SK-N-SH treated with all-trans-retinoic acid at 6 μM for 48 hours (cell line): ENCODE data around the gene FAM50A.

ENCODE experiments used
- ATAC-seq: fragments of 200-7000 bp; cut with Tn5 transposase; 3 replicates; pipeline ENCODE4 v1.9.1; 2020; ENCODE audit warnings: mild to moderate bottlenecking, moderate library complexity
- ESRRG ChIP-seq: fragments of 250-450 bp; sonication (Bioruptor Pico); IDR thresholded peaks from 2 replicates; pipeline ENCODE4 v1.6.1; 2021; ENCODE audit warnings: mild to moderate bottlenecking
- GLIS3 ChIP-seq: fragments of 250-450 bp; sonication (Bioruptor Pico); IDR thresholded peaks from 2 replicates; pipeline ENCODE4 v1.5.0; 2020; ENCODE audit warnings: mild to moderate bottlenecking, moderate library complexity
- ISL1 ChIP-seq: fragments of 250-450 bp; sonication (Bioruptor Pico); IDR thresholded peaks from 2 replicates; pipeline ENCODE4 v2.1.2; 2022; ENCODE audit warnings: mild to moderate bottlenecking, moderate library complexity
- OSR1 ChIP-seq: fragments of 250-450 bp; sonication (Bioruptor Pico); IDR thresholded peaks from 2 replicates; pipeline ENCODE4 v1.8.0; 2022; ENCODE audit warnings: moderate library complexity, mild to moderate bottlenecking, inconsistent platforms
- SNAI2 ChIP-seq: fragments of 250-450 bp; sonication (Bioruptor Pico); IDR thresholded peaks from 2 replicates; pipeline ENCODE4 v1.5.0; 2020; ENCODE audit warnings: mild to moderate bottlenecking, moderate library complexity
- TOX ChIP-seq: fragments of 250-450 bp; sonication (Bioruptor Pico); IDR thresholded peaks from 2 replicates; pipeline ENCODE4 v1.8.0; 2021; ENCODE audit warnings: mild to moderate bottlenecking, moderate library complexity, borderline replicate concordance
- ZFP30 ChIP-seq: fragments of 450-650 bp; formaldehyde crosslinking; IDR thresholded peaks from 2 replicates; pipeline ENCODE4 v1.5.0; 2022; ENCODE audit warnings: mild to moderate bottlenecking, moderate library complexity
- ZNF565 ChIP-seq: fragments of 450-650 bp; formaldehyde crosslinking; conservative IDR thresholded peaks from 2 replicates; pipeline ENCODE4 v1.5.0; 2020; ENCODE audit warnings: low read depth, mild to moderate bottlenecking, moderate library complexity
- ZNF8 ChIP-seq: fragments of 450-650 bp; formaldehyde crosslinking; IDR thresholded peaks from 2 replicates; pipeline ENCODE4 v1.5.0; 2020; ENCODE audit warnings: mild to moderate bottlenecking, moderate library complexity
- TF ChIP-seq, protein P1 (sequence below): fragments of 250-450 bp; sonication (Bioruptor Pico); IDR thresholded peaks from 2 replicates; pipeline ENCODE4 v1.8.0; 2020; ENCODE audit warnings: mild to moderate bottlenecking, moderate library complexity, borderline replicate concordance
- TF ChIP-seq, protein P2 (sequence below): fragments of 250-450 bp; sonication (Bioruptor Pico); IDR thresholded peaks from 2 replicates; pipeline ENCODE4 v1.5.1; 2020; ENCODE audit warnings: low read depth, mild to moderate bottlenecking, moderate library complexity
- TF ChIP-seq, protein P3 (sequence below): fragments of 250-450 bp; sonication (Bioruptor Pico); IDR thresholded peaks from 2 replicates; pipeline ENCODE4 v1.5.1; 2021; ENCODE audit warnings: mild to moderate bottlenecking, moderate library complexity
- TF ChIP-seq, protein P4 (sequence below): fragments of 250-450 bp; sonication (Bioruptor Pico); IDR thresholded peaks from 2 replicates; pipeline ENCODE4 v1.5.0; 2020; ENCODE audit warnings: mild to moderate bottlenecking, moderate library complexity

FAM50A gene

GRCh38 chrX:154397888-154398667 is 45.9 kb upstream of the FAM50A start, which contains the start of gene RPL10:
RPL10 (plus strand) TSS chrX:154398377; CDS start chrX:154398520, 143 bp downstream.
- ATAC-seq = peak; percentile 56
- TF ChIP-seq, protein P1, sequence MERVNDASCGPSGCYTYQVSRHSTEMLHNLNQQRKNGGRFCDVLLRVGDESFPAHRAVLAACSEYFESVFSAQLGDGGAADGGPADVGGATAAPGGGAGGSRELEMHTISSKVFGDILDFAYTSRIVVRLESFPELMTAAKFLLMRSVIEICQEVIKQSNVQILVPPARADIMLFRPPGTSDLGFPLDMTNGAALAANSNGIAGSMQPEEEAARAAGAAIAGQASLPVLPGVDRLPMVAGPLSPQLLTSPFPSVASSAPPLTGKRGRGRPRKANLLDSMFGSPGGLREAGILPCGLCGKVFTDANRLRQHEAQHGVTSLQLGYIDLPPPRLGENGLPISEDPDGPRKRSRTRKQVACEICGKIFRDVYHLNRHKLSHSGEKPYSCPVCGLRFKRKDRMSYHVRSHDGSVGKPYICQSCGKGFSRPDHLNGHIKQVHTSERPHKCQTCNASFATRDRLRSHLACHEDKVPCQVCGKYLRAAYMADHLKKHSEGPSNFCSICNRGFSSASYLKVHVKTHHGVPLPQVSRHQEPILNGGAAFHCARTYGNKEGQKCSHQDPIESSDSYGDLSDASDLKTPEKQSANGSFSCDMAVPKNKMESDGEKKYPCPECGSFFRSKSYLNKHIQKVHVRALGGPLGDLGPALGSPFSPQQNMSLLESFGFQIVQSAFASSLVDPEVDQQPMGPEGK (CRISPR knock-in tag) = 0 out of 2 replicates have a peak, but pooled peaks have one; percentile 16
- TF ChIP-seq ZFP30 (CRISPR knock-in tag) = no peak
- TF ChIP-seq, protein P2, sequence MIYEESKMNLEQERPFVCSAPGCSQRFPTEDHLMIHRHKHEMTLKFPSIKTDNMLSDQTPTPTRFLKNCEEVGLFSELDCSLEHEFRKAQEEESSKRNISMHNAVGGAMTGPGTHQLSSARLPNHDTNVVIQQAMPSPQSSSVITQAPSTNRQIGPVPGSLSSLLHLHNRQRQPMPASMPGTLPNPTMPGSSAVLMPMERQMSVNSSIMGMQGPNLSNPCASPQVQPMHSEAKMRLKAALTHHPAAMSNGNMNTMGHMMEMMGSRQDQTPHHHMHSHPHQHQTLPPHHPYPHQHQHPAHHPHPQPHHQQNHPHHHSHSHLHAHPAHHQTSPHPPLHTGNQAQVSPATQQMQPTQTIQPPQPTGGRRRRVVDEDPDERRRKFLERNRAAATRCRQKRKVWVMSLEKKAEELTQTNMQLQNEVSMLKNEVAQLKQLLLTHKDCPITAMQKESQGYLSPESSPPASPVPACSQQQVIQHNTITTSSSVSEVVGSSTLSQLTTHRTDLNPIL (CRISPR knock-in tag) = peak; percentile 42; the same call in 1 of the 2 replicates

- TF ChIP-seq, protein P3, sequence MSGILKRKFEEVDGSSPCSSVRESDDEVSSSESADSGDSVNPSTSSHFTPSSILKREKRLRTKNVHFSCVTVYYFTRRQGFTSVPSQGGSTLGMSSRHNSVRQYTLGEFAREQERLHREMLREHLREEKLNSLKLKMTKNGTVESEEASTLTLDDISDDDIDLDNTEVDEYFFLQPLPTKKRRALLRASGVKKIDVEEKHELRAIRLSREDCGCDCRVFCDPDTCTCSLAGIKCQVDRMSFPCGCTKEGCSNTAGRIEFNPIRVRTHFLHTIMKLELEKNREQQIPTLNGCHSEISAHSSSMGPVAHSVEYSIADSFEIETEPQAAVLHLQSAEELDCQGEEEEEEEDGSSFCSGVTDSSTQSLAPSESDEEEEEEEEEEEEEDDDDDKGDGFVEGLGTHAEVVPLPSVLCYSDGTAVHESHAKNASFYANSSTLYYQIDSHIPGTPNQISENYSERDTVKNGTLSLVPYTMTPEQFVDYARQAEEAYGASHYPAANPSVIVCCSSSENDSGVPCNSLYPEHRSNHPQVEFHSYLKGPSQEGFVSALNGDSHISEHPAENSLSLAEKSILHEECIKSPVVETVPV (CRISPR knock-in tag) = no peak
- TF ChIP-seq, protein P1 (CRISPR knock-in tag) = no peak
- TF ChIP-seq, protein P4, sequence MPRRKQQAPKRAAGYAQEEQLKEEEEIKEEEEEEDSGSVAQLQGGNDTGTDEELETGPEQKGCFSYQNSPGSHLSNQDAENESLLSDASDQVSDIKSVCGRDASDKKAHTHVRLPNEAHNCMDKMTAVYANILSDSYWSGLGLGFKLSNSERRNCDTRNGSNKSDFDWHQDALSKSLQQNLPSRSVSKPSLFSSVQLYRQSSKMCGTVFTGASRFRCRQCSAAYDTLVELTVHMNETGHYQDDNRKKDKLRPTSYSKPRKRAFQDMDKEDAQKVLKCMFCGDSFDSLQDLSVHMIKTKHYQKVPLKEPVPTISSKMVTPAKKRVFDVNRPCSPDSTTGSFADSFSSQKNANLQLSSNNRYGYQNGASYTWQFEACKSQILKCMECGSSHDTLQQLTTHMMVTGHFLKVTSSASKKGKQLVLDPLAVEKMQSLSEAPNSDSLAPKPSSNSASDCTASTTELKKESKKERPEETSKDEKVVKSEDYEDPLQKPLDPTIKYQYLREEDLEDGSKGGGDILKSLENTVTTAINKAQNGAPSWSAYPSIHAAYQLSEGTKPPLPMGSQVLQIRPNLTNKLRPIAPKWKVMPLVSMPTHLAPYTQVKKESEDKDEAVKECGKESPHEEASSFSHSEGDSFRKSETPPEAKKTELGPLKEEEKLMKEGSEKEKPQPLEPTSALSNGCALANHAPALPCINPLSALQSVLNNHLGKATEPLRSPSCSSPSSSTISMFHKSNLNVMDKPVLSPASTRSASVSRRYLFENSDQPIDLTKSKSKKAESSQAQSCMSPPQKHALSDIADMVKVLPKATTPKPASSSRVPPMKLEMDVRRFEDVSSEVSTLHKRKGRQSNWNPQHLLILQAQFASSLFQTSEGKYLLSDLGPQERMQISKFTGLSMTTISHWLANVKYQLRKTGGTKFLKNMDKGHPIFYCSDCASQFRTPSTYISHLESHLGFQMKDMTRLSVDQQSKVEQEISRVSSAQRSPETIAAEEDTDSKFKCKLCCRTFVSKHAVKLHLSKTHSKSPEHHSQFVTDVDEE = no peak
- TF ChIP-seq SNAI2 (CRISPR knock-in tag) = no peak
- TF ChIP-seq, protein P2 (CRISPR knock-in tag) = no peak
- peak; percentile 21 for ATAC-seq
Observed at GRCh38 chrX:154398668-154399526, 45.0 kb upstream of the FAM50A start.

DNA sequence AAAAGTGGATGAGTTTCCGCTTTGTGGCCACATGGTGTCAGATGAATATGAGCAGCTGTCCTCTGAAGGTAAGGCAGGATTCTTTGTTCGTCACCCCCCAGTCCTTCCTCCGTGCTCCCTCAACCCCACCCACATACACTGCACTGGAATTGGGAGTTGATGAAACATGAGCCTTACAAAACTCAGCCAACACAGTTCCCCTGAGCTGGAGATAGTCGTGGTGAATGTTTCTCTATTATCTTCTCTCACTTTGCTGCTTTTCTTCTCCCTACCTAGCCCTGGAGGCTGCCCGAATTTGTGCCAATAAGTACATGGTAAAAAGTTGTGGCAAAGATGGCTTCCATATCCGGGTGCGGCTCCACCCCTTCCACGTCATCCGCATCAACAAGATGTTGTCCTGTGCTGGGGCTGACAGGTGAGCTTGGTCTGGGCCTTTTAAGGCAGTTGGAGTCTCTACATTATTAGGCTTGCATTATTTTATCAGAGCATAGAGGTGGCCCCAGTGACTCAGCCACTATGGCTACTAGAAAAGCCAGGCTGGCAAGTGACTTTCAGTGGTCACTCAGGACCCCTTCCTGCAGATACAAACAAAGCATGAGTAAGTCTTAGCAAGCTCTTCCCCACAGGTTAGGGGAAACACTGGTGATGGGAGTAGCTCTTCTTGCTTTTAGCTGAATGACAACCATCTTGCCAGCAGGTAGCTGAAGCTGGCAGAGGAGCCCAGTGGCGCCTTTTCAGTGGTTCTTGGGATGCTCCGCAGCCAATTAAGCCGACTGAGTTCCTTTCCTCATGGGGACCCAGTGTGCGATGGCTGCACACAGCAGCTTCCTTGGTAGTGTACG is 44.2 kb upstream of the FAM50A start:
- no peak for ATAC-seq
- TF ChIP-seq ZFP30 (CRISPR knock-in tag) = no peak
- no peak for TF ChIP-seq GLIS3 (CRISPR knock-in tag)
- no peak for TF ChIP-seq TOX
- TF ChIP-seq, protein P4 = no peak
- no peak for TF ChIP-seq SNAI2 (CRISPR knock-in tag)
- no peak for TF ChIP-seq OSR1
- no peak for TF ChIP-seq ISL1 (CRISPR knock-in tag)
- TF ChIP-seq ESRRG (CRISPR knock-in tag) = no peak
- TF ChIP-seq ZNF8 = no peak
- TF ChIP-seq, protein P1 (CRISPR knock-in tag) = no peak
- no peak for TF ChIP-seq ZNF565
